NCI-H82 treated with DMSO at 0.1 percent for 48 hours (cell line): ENCODE data around the gene HUWE1.

ENCODE experiments used
- DNase-seq: peaks from one replicate; lab custom pipeline; 2025; ENCODE audit not compliant: unreplicated experiment; lab: John Stamatoyannopoulos, UW

Gene HUWE1

DNA sequence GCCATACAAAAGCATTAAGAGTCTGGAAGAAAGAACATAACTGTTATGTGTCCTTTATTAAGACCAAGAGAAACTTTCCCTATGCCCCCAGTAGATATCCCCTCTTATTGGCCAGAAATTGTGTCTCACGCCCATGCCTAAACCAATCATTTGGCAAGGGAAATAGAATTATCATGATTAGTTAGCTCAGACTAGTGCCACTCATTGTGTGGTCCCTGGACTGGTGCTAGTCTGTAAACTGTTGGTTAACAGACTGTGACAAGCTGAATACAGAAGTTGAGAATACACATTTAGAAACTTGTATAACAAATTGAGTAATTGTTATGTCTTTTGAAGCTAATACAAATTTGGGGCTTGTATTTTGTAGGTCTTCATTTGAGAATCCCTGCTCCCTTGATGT lies 8.1 kb upstream of the HUWE1 start:
- DNase-seq: no peak

DNA sequence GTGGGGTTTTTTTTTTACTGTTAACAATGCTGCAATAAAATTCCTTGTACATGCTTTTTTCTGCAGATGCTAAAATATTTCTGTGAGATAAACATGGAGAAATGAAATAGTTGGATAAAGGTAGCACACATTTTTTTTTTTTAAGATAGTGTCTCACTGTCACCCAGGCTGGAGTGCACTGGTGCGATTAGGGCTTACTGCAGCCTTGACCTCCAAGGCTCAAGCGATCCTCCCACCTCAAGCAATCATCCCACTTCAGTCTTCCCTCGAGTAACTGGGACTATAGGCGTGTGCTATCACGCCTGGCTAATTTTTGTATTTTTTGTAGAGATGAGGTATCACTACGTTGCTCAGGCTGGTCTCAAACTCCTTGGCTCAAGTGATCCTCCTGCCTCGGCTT lies 1.8 kb upstream of the HUWE1 start:
- no peak for DNase-seq

GRCh38 chrX:53685711-53686110 lies 808 bp downstream of the HUWE1 start:
- peak; percentile 9 for DNase-seq

DNA sequence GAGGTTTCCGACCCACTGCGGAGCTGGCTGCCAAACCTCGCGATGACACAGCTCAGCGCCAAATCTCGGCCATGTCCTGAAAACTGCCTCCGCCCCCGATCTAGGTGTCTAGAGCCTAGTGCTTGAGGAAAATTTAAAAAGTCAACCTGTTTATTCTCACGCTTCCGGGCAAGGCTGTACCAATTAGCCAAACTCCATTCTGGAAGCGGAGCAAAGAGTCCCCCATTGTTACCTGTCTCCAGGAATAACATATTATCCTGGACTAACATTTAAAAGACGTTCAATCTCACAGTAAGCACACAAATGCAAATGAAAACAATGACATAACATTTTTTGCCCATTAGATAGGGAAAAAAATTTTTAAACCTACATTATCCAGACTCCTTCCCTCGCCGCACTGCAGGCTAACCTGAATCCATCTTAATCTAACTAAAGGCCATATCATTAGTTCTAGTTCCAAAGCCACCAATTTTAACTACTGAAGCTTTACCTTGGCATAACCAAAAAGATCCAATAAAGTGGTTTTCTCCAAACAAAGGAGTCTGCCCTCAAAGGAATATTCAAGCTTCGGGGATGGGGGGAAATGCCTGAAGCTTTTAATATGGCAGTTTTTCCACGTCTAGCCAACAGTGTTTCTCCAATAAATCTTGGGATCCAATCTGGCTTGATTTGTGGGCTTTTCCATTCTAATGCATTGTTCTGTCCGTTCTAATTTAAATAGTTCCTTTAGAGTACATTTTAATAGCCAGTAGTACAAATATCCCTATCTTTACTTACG lies 1.9 kb downstream of the HUWE1 start:
- no peak for DNase-seq

- DNase-seq: peak; percentile 99
Measured at GRCh38 chrX:53683556-53684414, 2.7 kb downstream of the HUWE1 start.

DNA sequence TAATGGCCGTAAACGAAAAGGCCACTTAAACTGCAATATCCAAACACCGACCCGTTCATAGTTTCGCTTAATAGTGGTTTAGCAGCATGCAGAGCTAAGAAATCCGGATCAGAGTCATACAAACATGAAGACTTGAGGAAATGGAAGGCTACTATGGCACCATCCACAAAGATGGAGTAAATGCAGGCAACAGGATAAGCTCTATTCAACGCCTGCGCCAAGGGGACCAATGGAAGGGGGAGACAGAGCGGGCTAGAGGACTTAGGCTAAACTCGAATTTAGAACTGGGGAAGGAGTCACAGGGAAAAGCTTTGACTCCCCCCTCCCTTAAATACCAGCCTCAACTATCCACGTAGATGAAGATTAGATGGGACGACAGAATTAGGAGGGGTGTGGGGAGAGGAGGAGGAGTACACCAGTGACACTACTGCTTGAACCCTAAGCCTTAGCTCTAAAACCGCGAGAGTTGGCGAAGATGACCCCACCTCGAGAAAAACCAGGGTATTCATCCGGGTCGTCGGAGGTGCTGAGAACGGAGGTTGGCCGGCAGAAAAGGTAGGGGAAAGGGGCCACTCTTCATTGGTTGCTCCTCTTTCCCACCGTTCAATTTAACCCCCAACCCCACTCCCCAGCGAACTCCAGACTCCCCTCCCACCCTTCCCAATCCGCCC lies 3.5 kb downstream of the HUWE1 start:
- peak; percentile 32 for DNase-seq

DNA sequence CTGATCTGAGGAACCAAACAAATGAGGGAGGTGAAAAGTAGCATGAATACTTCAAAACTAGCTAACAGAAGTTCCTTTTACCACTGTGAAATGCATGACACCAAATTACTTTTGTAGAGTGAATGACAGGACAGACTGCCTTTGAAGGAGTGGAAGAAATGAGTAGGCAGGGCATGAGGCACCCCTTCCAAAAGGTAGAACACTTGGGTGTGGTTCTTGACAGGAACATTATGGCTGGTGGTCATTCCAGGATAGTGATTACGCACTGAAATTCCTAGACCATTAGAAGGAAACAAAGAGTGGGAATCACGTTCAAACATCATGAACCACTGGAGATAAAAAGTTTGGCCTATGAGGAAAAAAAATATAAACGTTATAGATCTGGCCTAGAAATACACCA lies 4.9 kb downstream of the HUWE1 start:
- no peak for DNase-seq

DNA sequence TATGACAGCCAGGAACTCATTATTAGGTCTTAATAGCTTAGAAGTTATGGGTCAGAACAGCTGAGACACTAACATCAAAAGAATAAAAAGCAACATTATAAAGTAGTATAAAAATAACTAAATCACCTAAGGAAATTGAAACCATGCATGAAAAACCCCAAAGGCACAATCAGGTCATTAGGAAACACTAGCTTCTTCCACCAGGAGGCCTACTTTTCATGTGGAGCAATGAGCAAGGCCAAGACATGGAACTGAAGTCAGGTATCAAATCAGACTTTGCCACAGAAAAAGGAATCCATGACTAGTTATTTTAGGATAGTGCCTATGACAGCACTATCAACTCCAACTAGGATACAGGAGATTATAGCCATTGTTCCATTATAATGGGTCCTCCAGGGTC lies 7.9 kb downstream of the HUWE1 start:
- no peak for DNase-seq

GRCh38 chrX:53677286-53677685 lies 9.2 kb downstream of the HUWE1 start:
- DNase-seq: no peak

DNA sequence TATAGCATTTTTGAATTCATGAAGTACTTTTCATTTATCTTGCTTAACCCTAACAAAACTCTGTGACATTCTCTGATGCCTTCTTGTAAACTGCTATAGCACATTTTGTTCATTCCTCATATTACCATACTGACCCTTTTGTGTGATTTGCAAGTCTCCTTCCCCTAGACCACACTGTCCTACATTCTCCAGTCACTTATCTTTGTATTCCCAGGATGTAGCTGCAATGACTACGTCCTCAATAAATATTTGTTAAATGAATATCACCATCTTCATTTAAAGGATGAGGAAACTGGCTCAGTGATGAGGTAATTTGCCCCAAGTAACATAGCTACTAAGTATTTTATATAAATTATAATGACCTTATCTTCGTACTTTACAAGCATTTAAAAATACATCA lies 11.9 kb downstream of the HUWE1 start:
- DNase-seq: no peak

- no peak for DNase-seq
Measured at GRCh38 chrX:53669258-53669657, 17.3 kb downstream of the HUWE1 start.

GRCh38 chrX:53666171-53666570 lies 20.3 kb downstream of the HUWE1 start:
- no peak for DNase-seq

DNA sequence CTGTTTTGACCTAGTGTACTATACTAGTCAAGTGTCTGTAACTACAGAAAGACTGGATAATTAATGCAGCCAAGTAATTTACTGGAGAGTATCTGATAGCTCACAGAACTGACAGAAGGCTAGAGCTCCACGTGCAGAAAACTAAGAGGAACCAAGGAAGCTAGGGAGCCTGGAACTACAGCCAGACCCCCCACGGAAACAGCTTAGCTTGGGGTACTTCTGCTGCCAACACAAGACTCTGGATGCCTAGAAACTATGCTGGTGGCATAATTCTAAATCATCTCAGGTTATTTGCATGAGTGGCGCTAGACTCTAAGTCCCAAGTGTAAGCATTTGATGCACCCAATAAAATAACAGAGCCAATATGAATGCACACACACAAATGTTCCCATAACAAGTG lies 26.5 kb downstream of the HUWE1 start:
- DNase-seq: no peak

DNA sequence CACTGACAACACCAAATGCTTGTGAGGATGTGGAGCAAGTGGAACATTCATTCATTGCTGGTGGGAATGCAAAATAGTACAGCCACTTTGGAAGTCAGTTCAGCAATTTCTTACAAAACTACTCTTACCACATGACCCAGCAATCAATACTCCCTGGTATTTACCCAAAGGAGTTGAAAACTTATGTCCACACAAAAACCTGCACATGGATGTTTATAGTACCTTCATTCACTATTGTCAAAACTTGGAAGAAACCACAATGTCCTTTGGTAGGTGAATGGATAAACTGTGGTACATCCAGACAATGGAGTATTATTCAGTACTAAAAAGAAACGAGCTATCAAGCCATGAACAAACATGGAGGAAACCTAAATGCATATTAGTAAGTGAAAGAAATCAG lies 27.5 kb downstream of the HUWE1 start:
- DNase-seq: no peak

DNA sequence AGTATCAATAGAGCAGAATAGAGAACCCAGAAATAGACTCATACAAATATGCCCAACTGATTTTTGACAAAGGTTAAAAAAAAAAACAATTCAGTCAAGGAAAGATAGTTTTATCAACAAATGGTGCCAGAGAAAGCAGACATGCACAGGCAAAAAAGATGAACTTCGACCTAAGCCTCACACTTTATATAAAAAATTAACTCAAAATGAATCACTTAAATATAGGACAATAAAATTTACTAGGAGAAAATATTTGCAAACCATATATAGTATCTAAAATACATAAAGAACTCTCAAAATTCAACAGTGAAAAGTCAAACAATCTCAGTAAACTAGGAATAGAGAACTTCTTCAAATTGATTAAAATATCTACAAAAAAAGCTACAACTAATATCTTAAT lies 29.7 kb downstream of the HUWE1 start:
- no peak for DNase-seq

GRCh38 chrX:53654376-53654775 lies 32.1 kb downstream of the HUWE1 start:
- no peak for DNase-seq

DNA sequence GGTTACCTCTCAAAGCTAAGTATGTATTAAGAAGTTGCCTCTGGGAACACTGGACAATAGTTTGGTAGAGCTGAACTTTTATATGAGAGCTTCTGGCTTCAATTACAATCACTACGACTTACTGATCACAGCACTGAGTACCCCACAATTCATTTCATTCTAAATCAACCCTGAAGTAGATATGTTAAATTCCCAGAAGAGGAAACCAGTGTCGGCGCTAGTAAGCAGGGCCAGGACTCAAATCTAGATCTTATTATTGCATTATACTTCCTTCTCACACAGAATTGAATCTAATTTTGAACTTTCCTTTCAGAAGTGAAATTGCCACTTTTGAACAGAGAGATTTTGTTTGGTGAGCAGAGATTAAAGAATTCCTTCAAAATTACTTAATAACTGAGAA lies 41.8 kb downstream of the HUWE1 start:
- DNase-seq: no peak

- DNase-seq: no peak
Measured at GRCh38 chrX:53642337-53642736, 44.2 kb downstream of the HUWE1 start.

GRCh38 chrX:53639257-53639656 lies 47.3 kb downstream of the HUWE1 start:
- no peak for DNase-seq

- DNase-seq: no peak
Measured at GRCh38 chrX:53637479-53637878, 49.0 kb downstream of the HUWE1 start.

- no peak for DNase-seq
Measured at GRCh38 chrX:53631156-53631555, 55.4 kb downstream of the HUWE1 start.

DNA sequence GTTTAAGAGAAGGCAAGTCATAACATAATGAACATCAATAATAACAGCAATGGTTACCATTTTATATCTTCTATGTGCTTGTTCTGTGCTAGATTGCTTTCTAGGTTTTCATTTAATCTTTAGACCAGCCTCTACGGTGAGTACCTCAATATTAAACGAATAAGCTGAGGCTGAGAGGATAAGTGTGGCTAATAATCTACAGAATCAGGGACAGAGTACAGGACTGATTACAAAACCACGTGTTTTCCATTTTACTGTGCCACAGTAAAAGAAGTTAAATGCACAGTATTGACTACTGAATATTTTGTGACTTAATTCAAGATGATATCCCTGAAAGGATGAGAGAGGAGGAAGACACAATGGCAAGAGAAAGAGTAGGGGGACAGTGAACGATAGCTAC lies 56.3 kb downstream of the HUWE1 start:
- no peak for DNase-seq
